GM11168 (cell line): ENCODE results near the gene PSMD2.

Source experiments
- in situ Hi-C: fragments of 300-500 bp; cut with MboI; formaldehyde crosslinking; loops from one replicate; pipeline ENCODE4 v1.12.0; 2022; ENCODE audit warnings: low sequenced_read_pairs; ENCODE audit not compliant: unreplicated experiment

The PSMD2 gene

DNA sequence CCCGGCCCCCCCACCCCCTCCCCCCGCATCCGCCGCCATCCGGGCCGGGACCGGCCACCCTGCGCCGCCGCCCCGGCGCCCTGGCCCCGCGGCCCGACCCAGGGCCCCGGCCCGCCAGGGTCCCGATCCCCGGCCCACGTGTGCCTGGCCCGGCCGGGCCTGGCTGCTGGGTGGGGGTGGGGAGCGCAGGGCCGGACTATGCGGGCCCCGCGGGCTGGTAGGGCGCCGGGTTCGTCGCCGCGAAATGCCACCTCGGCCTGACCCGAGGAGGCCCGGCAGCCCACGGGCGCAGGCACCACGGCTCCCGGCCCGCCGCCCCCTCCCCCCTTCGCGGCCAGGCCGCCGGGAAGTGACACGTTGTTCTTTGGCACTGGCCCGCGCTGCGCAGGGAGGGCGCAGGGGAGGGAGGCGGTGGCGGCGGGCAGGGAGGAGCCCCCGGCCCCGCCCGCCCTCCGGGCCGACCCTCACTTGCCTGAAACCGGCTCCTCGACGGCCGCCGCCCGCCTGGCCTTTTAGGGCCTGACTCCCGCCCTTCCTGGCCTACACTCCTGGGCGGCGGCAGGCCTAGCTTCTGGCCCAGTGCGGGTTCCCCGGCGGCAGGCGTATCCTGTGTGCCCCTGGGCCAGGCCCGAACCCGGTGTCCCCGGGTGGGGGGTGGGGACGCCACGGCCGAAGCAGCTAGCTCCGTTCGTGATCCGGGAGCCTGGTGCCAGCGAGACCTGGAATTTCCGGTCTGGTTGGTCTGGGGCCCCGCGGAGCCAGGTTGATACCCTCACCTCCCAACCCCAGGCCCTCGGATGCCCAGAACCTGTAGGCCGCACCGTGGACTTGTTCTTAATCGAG lies 15.9 kb downstream of the PSMD2 start:
- in situ Hi-C loops = no loop called here

DNA sequence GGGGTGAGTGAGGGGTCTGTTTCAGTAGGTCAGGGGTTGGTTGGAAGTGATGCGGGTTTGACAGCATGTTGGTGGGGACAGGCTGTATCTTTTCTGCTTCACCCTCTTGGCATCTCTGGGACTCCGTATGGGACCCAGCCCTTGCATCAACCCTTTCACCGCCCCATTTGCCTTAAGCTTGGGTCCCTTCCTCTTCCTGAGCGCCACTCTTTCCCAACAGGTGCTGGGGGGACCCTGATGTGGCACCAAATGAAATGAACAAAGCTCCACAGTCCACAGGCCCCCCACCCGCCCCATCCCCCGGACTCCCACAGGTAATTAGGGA lies 16.5 kb downstream of the PSMD2 start:
- in situ Hi-C loops = no loop called here

DNA sequence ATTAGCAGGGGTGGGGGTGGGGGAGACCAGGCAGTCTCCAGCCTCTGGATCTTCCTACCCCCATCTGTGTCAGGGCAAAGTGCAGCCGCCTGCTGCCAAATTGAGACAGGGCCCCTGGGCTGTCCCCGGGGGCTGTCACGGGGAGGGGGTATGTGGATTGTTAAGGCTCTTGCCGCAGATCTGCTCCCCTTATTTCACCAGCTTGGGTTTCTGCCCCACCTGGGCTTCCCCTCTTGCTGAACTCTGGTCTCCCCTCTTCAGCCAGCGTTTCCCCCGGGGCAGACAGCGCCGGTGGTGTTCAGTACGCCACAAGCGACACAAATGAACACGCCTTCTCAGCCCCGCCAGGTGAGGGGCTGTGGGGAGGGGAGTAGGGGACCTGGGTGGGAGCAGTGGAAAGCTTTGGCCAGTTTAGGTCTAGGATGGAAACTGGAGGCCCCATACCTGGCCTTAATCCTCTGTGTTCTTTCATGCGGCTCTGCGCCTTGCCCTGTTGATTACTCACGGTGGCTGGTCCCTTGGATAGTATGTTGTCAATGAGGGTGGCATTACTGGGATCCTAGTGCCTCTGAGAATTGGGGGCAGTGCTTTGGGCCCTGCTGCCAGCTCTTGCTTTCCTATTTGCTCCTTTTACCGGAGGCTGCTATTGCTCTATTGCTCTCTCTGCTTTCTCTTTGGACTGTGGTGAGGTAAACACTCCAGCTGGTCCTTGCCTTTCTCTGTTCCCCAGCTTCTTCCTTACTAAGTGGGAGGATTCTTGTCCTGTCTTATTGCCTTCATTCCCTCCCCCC lies 17.0 kb downstream of the PSMD2 start:
- in situ Hi-C loops = no loop called here

DNA sequence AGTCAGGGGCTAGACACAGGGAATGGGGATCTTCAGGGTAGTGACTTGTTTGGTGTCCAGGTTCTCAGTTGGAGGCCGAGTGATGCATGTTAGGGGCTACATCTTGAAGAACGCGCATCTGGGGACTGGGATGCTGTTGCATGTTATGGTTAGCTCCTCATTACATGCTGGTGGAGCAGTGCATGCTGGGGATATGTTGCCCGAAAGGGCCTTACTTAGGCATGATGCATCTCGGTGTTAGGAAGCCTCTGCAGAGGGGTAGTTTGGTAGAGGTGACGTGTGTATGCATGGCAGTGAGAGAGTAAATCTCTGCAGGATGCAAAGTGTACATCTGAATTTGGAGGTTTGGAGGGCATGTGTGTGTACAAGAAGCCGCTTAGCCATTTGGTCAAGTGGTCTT lies 17.8 kb downstream of the PSMD2 start:
- in situ Hi-C loops = no loop called here

DNA sequence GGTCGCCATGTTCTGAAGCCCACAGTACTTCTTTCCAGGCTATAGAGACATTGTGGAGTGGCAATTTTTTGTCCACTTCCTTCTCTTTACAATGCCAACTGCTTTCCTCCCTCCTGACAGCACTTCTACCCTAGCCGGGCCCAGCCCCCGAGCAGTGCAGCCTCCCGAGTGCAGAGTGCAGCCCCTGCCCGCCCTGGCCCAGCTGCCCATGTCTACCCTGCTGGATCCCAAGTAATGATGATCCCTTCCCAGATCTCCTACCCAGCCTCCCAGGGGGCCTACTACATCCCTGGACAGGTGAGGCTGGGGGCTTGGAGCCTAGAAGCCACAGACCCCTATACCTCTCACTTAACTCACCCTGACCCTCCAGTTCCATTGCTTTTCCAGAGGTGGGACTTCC lies 18.2 kb downstream of the PSMD2 start:
- in situ Hi-C loops = no loop called here

DNA sequence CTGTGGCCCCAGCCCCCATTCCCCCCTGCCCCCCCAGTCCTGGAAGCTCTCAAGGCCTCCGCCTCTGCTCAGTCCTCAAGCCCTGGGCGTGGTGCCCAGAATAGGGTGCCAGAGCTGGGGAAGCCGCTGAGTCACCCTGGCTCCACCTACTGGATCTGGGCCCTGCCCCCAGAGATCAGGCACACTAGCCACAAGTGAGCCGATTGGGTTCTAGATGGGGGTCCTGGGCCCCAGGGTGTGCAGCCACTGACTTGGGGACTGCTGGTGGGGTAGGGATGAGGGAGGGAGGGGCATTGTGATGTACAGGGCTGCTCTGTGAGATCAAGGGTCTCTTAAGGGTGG lies 21.0 kb downstream of the PSMD2 start:
- in situ Hi-C loops = no loop called here

DNA sequence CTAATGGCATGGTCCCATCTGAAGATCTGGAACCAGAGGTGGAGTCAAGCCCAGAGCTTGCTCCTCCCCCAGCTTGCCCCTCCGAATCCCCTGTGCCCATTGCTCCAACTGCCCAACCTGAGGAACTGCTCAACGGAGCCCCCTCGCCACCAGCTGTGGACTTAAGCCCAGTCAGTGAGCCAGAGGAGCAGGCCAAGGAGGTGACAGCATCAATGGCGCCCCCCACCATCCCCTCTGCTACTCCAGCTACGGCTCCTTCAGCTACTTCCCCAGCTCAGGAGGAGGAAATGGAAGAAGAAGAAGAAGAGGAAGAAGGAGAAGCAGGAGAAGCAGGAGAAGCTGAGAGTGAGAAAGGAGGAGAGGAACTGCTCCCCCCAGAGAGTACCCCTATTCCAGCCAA lies 22.6 kb downstream of the PSMD2 start:
- in situ Hi-C loops = no loop called here

DNA sequence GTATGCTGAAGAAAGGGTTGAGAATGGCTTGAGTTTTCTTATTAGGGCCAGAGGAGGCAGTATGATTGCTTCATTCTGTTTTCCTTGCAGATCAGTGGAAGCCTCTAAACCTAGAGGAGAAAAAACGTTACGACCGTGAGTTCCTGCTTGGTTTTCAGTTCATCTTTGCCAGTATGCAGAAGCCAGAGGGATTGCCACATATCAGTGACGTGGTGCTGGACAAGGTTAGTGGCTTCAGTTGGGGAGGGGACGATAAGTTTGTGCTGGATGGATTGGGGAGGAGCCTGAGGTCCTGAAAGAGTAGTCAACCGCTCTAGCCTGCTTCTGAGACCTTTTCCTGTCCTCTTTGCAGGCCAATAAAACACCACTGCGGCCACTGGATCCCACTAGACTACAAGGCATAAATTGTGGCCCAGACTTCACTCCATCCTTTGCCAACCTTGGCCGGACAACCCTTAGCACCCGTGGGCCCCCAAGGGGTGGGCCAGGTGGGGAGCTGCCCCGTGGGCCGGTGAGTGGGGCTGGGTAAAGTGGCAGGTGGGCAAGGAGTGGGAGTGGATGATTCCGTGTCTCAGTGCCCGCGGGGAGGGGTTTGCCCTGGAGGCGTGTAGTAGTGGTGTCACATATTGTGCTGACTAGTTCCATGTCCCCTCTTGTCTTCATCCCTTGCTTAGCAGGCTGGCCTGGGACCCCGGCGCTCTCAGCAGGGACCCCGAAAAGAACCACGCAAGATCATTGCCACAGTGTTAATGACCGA lies 23.9 kb downstream of the PSMD2 start:
- in situ Hi-C loops = no loop called here

DNA sequence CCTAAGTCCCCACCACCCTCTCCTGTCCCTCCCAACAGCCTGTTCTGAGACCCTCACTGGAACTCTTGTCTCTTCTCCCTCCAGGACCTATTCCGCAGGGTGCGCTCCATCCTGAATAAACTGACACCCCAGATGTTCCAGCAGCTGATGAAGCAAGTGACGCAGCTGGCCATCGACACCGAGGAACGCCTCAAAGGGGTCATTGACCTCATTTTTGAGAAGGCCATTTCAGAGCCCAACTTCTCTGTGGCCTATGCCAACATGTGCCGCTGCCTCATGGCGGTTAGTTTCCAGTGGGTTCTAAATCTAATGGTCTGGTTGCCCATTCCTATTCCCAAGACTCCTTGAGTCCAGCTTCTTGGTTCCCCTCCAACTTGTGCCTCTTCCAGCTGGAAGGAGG lies 24.7 kb downstream of the PSMD2 start:
- in situ Hi-C loops = no loop called here

DNA sequence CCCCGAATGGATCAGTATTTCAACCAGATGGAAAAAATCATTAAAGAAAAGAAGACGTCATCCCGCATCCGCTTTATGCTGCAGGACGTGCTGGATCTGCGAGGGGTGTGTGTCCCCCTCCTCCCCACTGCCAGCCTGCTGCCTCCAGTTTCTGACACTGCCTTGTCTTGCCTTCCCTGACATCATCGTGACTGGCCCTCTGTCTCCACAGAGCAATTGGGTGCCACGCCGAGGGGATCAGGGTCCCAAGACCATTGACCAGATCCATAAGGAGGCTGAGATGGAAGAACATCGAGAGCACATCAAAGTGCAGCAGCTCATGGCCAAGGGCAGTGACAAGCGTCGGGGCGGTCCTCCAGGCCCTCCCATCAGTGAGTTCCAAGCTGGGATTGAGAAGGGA lies 26.2 kb downstream of the PSMD2 start:
- in situ Hi-C loops = no loop called here

DNA sequence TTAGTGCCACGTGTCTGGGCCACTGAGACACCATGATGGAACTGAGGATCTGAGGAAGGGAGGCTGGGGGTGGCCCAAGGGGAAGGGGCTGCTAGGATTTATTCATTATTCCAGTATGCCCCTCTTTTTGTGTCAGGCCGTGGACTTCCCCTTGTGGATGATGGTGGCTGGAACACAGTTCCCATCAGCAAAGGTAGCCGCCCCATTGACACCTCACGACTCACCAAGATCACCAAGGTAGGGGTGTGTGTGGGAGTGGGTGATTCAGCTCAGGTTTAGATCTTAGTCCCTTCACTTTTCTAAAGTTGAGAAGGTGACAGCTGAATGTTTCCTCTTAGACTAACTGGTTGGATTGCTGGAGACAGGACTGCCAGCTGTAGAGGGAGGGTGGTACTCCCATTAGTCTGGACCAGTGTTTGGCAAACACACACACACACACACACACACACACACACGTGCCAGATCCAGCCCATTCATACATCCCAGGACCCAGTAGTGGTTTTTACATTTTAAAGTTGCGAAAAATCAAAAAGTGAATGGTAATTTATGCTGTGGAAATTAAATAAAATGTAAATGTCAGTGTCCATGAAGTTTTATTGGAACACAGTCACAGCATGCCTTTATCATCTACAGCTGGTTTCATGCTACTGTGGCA lies 26.8 kb downstream of the PSMD2 start:
- in situ Hi-C loops = no loop called here

DNA sequence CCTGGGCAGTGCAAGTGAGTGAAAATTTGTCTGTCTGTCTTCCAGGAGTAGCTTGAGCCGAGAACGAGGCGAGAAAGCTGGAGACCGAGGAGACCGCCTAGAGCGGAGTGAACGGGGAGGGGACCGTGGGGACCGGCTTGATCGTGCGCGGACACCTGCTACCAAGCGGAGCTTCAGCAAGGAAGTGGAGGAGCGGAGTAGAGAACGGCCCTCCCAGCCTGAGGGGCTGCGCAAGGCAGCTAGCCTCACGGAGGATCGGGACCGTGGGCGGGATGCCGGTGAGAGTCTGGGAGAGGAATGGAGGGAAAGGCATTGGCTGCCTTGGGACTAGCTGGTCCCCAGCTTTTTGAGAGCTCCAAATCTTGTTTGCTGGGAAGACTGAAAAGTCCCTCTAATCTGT lies 28.1 kb downstream of the PSMD2 start:
- in situ Hi-C loops = no loop called here

DNA sequence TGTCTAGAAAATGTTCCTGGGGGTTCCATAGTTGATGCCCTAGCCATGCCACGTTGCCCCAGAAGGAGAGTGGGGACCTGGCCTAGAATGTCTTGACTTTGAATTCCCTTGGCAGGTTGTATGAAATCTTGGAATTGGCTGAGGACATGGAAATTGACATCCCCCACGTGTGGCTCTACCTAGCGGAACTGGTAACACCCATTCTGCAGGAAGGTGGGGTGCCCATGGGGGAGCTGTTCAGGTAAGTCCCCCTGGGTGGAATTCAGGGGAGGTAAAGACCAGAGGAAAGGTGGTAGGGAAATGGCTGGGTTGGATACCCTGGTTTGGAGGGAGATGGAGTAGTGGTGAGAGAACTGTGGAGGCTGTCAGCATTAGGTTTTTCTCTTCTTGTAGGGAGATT lies 29.5 kb downstream of the PSMD2 start:
- in situ Hi-C loops = no loop called here

DNA sequence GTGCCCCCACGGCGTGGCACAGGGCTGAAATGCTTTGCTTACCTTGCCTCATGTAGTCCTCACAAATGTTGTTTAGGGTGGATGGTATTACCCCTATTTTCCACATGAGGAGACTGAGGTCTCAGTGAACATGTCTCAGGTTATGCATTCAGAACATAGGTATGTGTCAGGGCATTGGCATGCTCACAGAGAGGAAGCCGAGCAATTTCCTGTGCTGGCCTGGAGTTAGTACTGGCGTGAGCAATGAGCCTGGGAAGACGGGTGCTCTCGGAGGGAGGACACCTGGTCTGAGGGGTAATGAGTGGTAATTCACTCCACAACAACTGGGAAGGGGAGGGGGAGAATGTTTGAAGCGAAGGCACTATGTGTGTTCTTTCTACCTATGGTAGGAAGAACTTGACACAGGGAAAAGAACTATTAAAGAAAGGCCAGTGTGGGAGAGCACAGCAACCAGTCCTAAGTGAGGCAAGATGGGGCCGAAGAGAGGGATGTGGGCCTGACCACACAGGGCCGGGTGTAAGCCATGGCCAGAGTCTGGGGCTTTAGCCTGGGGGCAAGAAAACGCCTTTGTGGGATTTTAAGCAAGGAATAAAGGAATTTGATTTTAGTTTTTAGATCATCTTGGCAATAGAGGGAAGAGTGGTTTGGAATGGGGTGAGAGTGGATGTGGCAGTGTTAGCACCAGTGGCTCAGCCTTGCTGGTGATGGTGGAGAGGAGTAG lies 33.5 kb downstream of the PSMD2 start:
- in situ Hi-C loops = no loop called here

DNA sequence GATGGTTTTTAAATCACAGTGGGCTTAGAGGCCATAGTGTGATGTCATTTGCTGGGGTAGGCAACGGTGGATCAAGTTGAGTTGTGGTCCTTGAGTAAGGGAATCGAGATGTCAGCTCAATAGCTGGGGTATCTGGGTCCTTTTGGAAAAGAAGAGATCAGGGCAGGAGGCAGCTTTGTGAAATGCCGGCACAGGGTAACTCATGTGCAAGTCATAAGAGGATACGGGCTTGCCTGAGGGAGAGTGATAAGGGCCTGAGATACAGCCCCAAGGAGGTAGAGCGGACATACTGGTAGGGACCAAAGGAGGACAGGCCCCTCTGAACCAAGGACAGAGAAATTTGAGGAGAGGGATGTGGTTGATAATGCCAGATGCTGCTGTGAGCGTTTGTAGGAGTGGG lies 34.1 kb downstream of the PSMD2 start:
- in situ Hi-C loops = no loop called here

DNA sequence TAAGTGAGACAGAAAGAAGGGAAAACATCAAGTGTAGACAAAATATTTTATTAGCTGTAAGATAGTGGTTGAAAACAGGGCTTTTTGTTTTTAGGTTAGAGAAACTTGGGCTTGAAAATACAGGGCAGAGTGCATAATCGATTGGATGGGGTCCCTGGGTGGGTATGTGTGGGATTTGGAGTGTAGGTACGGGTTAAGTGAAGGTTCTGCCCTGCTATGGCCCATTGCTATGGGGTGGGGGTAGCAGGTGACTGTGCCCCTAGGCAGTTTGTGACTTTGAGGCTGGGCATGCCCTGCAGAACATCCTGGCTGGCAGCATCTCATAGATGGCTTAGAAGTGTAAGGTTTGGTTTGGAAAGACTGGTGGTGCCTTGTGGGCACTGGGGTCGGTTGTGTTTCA lies 34.7 kb downstream of the PSMD2 start:
- in situ Hi-C loops = no loop called here

DNA sequence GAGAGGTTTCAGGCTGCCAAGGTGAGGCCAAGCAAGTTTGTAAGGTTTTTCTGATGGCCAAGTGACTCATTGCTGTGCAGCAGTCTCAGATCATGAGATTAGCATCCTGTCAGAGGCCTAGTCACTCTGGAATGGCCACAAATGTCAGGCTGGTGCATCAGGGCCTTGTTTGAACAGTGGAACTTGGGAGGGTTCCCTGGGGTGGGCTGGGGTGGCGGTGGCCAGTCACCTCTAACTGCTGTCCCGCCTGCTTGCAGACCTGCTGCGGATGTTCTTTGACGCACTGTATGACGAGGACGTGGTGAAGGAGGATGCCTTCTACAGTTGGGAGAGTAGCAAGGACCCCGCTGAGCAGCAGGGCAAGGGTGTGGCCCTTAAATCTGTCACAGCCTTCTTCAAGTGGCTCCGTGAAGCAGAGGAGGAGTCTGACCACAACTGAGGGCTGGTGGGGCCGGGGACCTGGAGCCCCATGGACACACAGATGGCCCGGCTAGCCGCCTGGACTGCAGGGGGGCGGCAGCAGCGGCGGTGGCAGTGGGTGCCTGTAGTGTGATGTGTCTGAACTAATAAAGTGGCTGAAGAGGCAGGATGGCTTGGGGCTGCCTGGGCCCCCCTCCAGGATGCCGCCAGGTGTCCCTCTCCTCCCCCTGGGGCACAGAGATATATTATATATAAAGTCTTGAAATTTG lies 35.6 kb downstream of the PSMD2 start:
- in situ Hi-C loops = no loop called here

DNA sequence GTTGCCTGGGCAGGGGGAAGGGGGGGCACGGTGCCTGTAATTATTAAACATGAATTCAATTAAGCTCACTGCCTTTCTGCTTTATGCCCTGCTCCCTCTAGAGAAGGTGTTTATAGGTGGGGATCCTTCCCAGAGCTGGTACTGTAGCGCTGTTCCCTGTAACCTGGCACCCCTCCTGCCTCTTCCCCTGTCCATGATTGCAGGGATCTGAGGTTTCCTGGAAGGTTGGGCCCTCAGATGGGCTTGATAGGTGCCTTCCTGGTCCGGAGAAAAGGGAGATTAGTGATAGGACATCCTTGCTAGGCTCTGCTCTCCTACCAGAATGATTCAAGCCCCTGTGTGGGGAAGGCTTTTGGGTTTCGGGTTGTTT lies 36.2 kb downstream of the PSMD2 start:
- in situ Hi-C loops = no loop called here

DNA sequence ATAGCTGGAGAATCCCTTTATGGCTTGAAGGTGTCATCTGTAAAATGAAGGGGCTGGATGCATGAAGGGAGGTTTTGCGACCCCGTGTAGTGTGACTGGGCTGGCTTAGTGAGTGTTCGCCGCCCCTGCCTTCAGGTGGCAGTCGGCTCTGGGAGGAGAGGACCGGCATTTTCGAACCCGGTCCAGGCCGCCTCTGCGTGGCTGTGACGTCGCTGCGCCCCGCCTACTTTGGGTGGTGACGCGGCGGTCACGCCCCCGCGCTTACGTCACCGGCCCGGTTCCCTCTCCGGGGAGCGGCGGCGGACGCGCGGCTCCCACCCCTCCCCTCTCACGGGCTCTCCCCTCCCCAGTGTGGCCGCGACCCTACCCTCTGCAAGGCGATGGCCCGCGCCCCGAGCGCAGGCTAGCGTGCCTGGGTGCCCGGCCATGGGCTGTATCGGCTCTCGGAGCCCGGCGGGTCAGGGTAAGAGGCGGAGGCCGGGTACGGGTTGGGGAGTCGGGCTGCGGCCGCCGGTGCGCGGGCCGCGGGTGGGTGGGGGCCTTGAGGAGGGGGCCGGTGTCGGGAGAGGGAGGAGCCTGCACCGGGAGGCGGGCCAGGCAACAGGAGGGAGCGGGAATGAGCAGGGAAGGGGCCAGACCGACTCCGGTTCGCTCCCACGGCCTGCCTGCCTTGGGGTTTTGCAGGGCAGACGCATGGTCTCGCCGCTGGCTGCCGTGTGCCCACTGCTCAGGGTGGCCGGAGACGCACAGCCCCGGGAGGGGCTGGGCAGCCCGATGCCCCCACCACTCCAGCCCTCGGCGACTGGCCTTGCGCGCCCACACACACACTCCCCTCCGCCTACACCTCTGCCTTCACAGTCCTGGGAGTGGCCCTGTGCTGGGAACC lies 36.9 kb downstream of the PSMD2 start:
- in situ Hi-C loops = no loop called here
